Stimulated activated CD8-positive, alpha-beta memory T cell treated with anti-CD3 and anti-CD28 coated beads, Interleukin-7, amount 100 ng/mL, for 24 hours (primary cell): ENCODE measurements around the gene B4GALNT4.
"Not testable (repeated sequence)": the region's sequence is repeated elsewhere in the genome, so short reads cannot be mapped to it uniquely, and the experiment has no call there.

Experiments
- DNase-seq: peaks from one replicate; pipeline ENCODE4 v3.0.0-alpha.2; 2020; ENCODE audit warnings: low read depth

Gene B4GALNT4

GRCh38 chr11:422249-422656 is 53.0 kb downstream of the B4GALNT4 start:
- no peak for DNase-seq

DNA sequence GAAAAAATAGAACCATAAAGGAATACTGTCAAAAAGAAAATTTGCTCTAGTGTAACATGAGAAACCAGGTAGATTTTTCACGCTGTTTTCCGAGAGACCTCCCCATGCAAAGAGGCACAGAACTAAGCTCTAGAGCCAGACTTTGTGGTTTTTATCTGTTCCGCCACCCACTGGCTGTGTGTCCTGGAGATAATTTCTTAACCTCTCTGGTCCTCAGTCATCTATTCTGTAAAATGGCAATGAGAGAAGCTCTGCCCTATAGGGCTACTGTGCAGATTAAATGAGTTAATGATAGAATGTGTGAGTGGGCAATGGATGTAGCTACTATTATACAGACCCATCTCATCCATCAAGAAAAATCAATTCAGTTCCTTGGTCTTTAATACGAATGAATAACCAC is 54.9 kb downstream of the B4GALNT4 start:
- no peak for DNase-seq

- DNase-seq: not testable (repeated sequence)
Observed at GRCh38 chr11:424766-425165, 55.5 kb downstream of the B4GALNT4 start.

DNA sequence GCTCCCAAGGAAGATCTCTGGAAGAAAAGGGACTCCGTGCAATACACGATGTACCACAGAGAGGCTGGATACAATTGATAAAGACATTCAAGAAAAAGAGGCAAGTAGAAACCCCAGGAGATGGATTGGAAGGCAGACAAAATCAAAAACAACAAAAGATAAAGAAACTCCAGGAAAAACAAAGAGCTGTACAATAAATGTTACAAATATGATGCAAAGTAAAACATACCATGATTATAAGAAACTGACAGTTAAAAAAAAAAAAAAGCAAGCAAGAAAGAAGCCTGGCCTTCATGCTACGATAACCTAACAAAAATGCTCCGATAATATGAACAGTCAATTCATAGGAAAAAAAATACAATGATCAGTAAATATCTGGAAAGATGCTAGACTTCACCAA is 56.0 kb downstream of the B4GALNT4 start:
- no peak for DNase-seq

DNA sequence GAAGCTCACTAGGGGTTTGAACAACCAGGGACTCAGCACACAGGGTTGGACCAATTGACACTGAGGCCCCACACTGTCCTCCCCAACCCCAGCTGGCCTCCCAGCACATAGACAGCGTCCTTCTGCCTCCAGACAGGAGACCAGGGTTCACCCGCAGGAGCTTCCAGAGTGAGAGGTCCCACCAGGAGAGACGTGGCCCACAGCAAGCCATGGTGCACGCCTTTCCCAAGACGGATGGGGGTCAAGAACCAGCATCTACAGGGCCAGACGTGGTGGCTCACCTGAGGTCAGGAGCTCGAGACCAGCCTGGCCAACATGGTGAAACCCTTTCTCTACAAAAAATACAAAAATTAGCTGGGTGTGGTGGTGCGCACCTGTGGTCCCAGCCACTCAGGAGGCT is 57.6 kb downstream of the B4GALNT4 start:
- DNase-seq: no peak

DNA sequence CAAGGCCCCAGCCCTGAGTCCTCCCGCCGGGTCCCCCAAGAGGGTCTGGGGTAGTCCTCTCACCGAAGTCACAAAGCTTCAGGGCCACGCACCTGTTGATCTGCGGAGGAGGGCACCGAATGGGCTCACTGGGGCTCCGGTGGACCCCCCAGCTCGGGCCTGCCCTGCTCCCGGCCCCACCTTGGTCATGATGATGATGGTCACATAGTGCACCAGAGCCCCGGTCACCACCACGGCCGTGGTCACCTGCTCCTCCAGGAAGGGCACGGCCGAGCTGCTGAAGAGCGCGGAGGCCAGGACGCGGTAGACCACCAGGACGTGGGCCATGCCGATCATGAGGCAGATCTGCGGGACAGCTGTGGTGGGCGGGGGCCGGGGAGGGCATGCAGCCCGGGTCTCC is 59.0 kb downstream of the B4GALNT4 start:
- DNase-seq: no peak

GRCh38 chr11:429391-429790 is 60.1 kb downstream of the B4GALNT4 start:
- DNase-seq: no peak

DNA sequence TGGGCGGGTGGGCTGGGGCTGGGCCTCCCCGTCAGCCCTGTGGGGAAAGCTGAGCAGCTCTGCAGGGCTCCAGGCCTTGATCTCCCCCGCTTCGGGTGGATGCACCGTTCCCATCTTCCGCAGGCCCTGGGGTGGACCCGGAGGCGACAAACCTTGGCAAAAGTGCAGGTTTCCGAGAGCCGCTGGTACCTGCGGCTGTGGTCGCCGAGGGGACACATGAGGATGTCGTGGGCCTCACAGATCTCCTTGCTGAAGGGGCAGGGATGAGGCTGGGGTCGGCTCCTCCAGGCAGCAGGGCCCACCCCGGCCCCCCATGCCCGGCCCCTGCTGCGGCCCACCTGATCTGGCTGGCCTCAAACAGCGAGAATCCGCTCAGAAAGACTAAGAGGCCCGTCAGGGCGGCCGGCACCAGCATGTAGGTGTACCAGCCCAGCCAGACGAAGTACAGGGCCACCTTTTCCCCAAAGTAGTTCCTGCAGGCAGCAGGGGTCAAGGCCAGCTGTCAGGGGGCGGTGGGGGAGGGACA is 60.7 kb downstream of the B4GALNT4 start:
- no peak for DNase-seq
